Thymus (tissue), 11 donors: Measurements from ENCODE around the gene MNDA. TPM values are rescaled to one million over a fixed set of nuclear protein-coding genes. Genes with fewer than 3 reads are reported as not detected.

Experiments used
- DNase-seq, 9 donors: peaks; one replicate each; pipeline ENCODE4 v3.0.0-alpha.2; 2013; ENCODE audit warnings: low spot score in 9 of 9, low read depth in 6 of 9, missing footprints in 1 of 9
- H3K27ac ChIP-seq, 2 donors: one replicate each; pipeline ENCODE4 v1.5.1; 2013; ENCODE audit warnings: control low read depth in 1 of 2, low read depth in 1 of 2, low read length in 1 of 2, mild to moderate bottlenecking in 1 of 2, moderate library complexity in 1 of 2
- H3K27me3 ChIP-seq, 2 donors: one replicate each; pipeline ENCODE4 v1.5.1; 2013; ENCODE audit warnings: low read length in 1 of 2; ENCODE audit not compliant: control insufficient read depth in 2 of 2, insufficient read depth in 1 of 2
- H3K36me3 ChIP-seq, 2 donors: one replicate each; pipeline ENCODE4 v1.5.1; 2013; ENCODE audit warnings: low read length in 1 of 2, mild to moderate bottlenecking in 1 of 2, moderate library complexity in 1 of 2; ENCODE audit not compliant: control insufficient read depth in 2 of 2, insufficient read depth in 2 of 2
- H3K4me1 ChIP-seq, 2 donors: one replicate each; pipeline ENCODE4 v1.5.1; 2013; ENCODE audit warnings: low read length in 2 of 2; ENCODE audit not compliant: control insufficient read depth in 2 of 2, insufficient read depth in 2 of 2
- H3K4me3 ChIP-seq, 2 donors: one replicate each; pipeline ENCODE4 v1.5.1; 2013; ENCODE audit warnings: low read length in 2 of 2, control low read depth in 1 of 2, mild to moderate bottlenecking in 1 of 2
- H3K9me3 ChIP-seq, 2 donors: one replicate each; pipeline ENCODE4 v1.5.1; 2013; ENCODE audit warnings: low read length in 1 of 2, mild to moderate bottlenecking in 1 of 2; ENCODE audit not compliant: control insufficient read depth in 2 of 2, insufficient read depth in 1 of 2
- WGBS: extraction: QIAGEN DNeasy Blood & Tissue Kit; methylation state at CpG from one replicate; pipeline ENCODE4 v1.1.7; 2013; 5-methylcytosine and 5-hydroxymethylcytosine counted together
- polyA plus RNA-seq: library from polyadenylated mRNA; stranded (reverse); fragments of 200-250 nt; gene quantifications from one replicate; pipeline ENCODE4 v1.2.3, GENCODE V29; 2013
- total RNA-seq: library from RNA; stranded (reverse); fragments of 120-200 nt; gene quantifications from one replicate; pipeline ENCODE4 v1.2.4, GENCODE V29; 2013
- donor health status: healthy.

The MNDA gene
- total and polyA plus RNA-seq, 2 donors = 13.6 to 21.6 TPM

GRCh38 chr1:158806916-158807536 lies 24.1 kb upstream of the MNDA start:
- Histone ChIP-seq H3K9me3 (no peaks in the 10 kb centered on the region), H3K27ac (no peak overlapping the region), H3K36me3 (no peaks in the 10 kb centered on the region), H3K4me3 (no peak overlapping the region), H3K27me3 (no peaks in the 10 kb centered on the region), H3K4me1 (no peaks in the 10 kb centered on the region)
- no peak for DNase-seq
- WGBS = 97% methylated on average over 6 of the region's 6 CpGs

- H3K4me1 ChIP-seq = no peaks in the 10 kb centered on the region
- H3K36me3 ChIP-seq = no peaks in the 10 kb centered on the region
- WGBS = 92% methylated on average over 3 of the region's 3 CpGs
- no peaks in the 10 kb centered on the region for H3K27me3 ChIP-seq
- no peak for DNase-seq
- H3K4me3 ChIP-seq = no peak overlapping the region
- no peak overlapping the region for H3K27ac ChIP-seq
- no peaks in the 10 kb centered on the region for H3K9me3 ChIP-seq
These were observed 21.9 kb upstream of the MNDA start for GRCh38 chr1:158809256-158809655.

- Histone ChIP-seq H3K27me3 (no peaks in the 10 kb centered on the region), H3K4me3 (no peak overlapping the region), H3K4me1 (no peaks in the 10 kb centered on the region), H3K36me3 (no peaks in the 10 kb centered on the region), H3K27ac (no peak overlapping the region), H3K9me3 (no peaks in the 10 kb centered on the region)
- 89% methylated on average over 5 of the region's 5 CpGs for WGBS
- no peak for DNase-seq
These were observed 21.3 kb upstream of the MNDA start for GRCh38 chr1:158809862-158810261.

- WGBS = 92% methylated on average over 4 of the region's 4 CpGs
- no peaks in the 10 kb centered on the region for H3K9me3 ChIP-seq
- H3K4me1 ChIP-seq = no peaks in the 10 kb centered on the region
These were observed 20.8 kb upstream of the MNDA start for GRCh38 chr1:158810311-158810710.

DNA sequence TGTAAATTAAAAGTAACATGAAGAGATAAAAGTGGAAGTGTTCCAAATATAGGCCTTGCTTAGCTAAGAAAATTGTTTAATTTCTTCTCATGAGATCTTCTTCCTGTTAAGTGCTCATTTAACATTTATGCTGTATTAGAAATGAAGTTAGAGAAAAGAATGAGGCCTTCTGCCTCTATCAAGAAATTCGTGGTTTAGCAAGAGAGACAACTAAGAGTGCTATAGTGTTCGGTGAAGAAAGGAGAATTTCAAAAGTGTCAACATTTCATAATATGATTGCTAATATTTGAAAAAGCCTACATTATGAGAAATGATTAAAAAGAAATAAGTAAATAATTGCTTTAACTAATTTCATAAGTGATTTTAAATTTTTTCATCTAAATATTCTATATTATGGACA lies 18.8 kb upstream of the MNDA start:
- no peaks in the 10 kb centered on the region for H3K4me1 ChIP-seq

More at GRCh38 chr1:158810311-158810710, 20.8 kb upstream of the MNDA start:
- no peak overlapping the region for H3K4me3 ChIP-seq
- no peaks in the 10 kb centered on the region for H3K27me3 ChIP-seq
- H3K27ac ChIP-seq = no peak overlapping the region
- no peaks in the 10 kb centered on the region for H3K36me3 ChIP-seq
- no peak for DNase-seq

GRCh38 chr1:158813164-158813563 lies 18.0 kb upstream of the MNDA start:
- DNase-seq = peak in 1 of 9 donors; percentile 7
- Histone ChIP-seq H3K9me3 (no peaks in the 10 kb centered on the region), H3K4me1 (peaks cover 0 to under 1% of the 10 kb centered on the region in 2 donors), H3K4me3 (no peak overlapping the region), H3K27ac (no peak overlapping the region), H3K36me3 (no peaks in the 10 kb centered on the region), H3K27me3 (no peaks in the 10 kb centered on the region)
- WGBS = 30% methylated on average over 3 of the region's 3 CpGs

More for the DNA sequence above, 18.8 kb upstream of the MNDA start:
- no peaks in the 10 kb centered on the region for H3K36me3 ChIP-seq
- no peaks in the 10 kb centered on the region for H3K9me3 ChIP-seq
- H3K4me3 ChIP-seq = no peak overlapping the region
- H3K27me3 ChIP-seq = no peaks in the 10 kb centered on the region
- no peak for DNase-seq
- no peak overlapping the region for H3K27ac ChIP-seq
- WGBS = 86% methylated on average over 2 of the region's 2 CpGs

DNA sequence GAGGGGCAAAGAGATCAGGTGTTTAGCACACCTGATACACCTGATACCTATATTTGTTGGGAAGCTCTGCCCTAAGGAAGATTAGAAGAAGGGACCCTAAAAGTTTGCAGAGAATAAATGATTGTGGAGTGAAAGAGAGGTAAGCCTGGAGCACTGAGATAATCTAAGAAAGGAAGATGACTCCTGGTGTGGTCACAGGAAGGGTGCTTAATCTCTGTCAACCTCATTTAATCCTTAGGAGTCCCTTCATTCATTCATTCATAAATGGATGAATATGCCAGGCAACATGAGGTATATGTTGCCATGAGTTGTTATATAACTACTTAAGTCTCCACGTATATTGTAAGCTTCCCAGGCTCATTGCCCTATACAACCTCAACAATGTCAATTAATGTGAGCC lies 16.2 kb upstream of the MNDA start:
- H3K36me3 ChIP-seq = no peaks in the 10 kb centered on the region
- no peak overlapping the region for H3K4me3 ChIP-seq
- peaks cover 4 to 13% of the 10 kb centered on the region in 2 donors for H3K4me1 ChIP-seq
- no peak overlapping the region for H3K27ac ChIP-seq
- no peaks in the 10 kb centered on the region for H3K27me3 ChIP-seq
- no peak for DNase-seq
- WGBS = 97% methylated on average over 1 of the region's 1 CpG
- H3K9me3 ChIP-seq = no peaks in the 10 kb centered on the region

DNA sequence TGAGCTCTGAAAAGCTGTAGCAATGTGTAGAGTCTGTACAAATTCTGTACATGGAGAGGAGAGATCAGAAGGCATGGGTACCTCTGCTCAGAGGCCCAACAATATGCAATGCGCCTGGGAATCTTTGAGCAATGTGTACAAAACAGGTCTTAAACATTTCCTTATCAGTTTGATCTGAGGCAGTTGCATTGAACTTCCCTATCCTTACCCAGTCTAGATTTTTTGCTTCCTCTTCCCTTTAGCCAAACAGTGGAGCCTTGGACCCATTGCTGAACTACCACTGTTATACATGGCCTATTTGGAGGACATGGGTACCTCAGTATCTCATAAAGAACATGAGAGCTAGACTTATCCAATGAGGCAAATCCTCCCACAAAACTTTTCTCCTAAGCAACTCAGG lies 12.6 kb upstream of the MNDA start:
- peaks cover 4 to 13% of the 10 kb centered on the region in 2 donors for H3K4me1 ChIP-seq
- WGBS = 65% methylated on average over 1 of the region's 1 CpG
- no peak overlapping the region for H3K4me3 ChIP-seq
- H3K27me3 ChIP-seq = no peaks in the 10 kb centered on the region
- no peaks in the 10 kb centered on the region for H3K36me3 ChIP-seq
- H3K27ac ChIP-seq = peak overlapping the region in 1 of 2 donors; percentile 66
- no peaks in the 10 kb centered on the region for H3K9me3 ChIP-seq
- DNase-seq = peak in 5 of 9 donors; percentile 9 to 46 (median 14)

- no peak overlapping the region for H3K4me3 ChIP-seq
- DNase-seq = peak in 3 of 9 donors; percentile 3 to 26 (median 10)
- H3K27me3 ChIP-seq = no peaks in the 10 kb centered on the region
- H3K27ac ChIP-seq = peak overlapping the region in 1 of 2 donors; percentile 66
- H3K9me3 ChIP-seq = no peaks in the 10 kb centered on the region
- H3K36me3 ChIP-seq = no peaks in the 10 kb centered on the region
- whole genome bisulfite sequencing = 100% methylated on average over 1 of the region's 1 CpG
- peaks cover 4 to 13% of the 10 kb centered on the region in 2 donors for H3K4me1 ChIP-seq
These were observed 12.1 kb upstream of the MNDA start for GRCh38 chr1:158818975-158819431.
